Naive thymus-derived CD4-positive, alpha-beta T cell (primary cell): ENCODE results near the gene RIMS1. TPM values are rescaled to one million over a fixed set of nuclear protein-coding genes. Genes with fewer than 3 reads are reported as not detected.

Experiments
- ATAC-seq: fragments of 150-1000 bp; cut with Tn5 transposase; 2 replicates; pipeline ENCODE4 v1.10.0; 2021; ENCODE audit warnings: mild to moderate bottlenecking, moderate library complexity
- CTCF ChIA-PET: fragments of 350-600 bp; sonication (Branson Sonifier 250); formaldehyde crosslinking; loops from one replicate; lab custom pipeline; 2021; ENCODE audit warnings: antibody characterized with exemption; lab: Charles Lee
- POLR2A ChIA-PET: fragments of 350-600 bp; sonication (Branson Sonifier 250); formaldehyde crosslinking; loops from one replicate; lab custom pipeline; 2021; ENCODE audit warnings: antibody characterized with exemption, inconsistent platforms; lab: Charles Lee
- DNase-seq, 9 donors: peaks; one replicate each; pipeline versions ENCODE4 v3.0.0 to v3.0.0-alpha.2; 2020 to 2022; ENCODE audit warnings: mixed read lengths in 1 of 9
- H3K27ac ChIP-seq: one replicate; pipeline ENCODE4 v1.7.0; 2013; ENCODE audit warnings: mild to moderate bottlenecking, low read depth, low read length, moderate library complexity
- H3K27me3 ChIP-seq, 2 donors: one replicate each; pipeline ENCODE4 v1.7.0; 2013; ENCODE audit warnings: low read length in 2 of 2, mild to moderate bottlenecking in 2 of 2, moderate library complexity in 2 of 2; ENCODE audit not compliant: control insufficient read depth in 2 of 2, insufficient read depth in 2 of 2
- H3K36me3 ChIP-seq, 3 experiments: 1 replicate in 2 of 3; 2 replicates in 1 of 3; pipeline ENCODE4 v1.7.0; 2013; ENCODE audit warnings: low read length in 3 of 3, mild to moderate bottlenecking in 3 of 3, moderate library complexity in 1 of 3; ENCODE audit not compliant: insufficient read depth in 3 of 3, control insufficient read depth in 2 of 3
- H3K4me1 ChIP-seq, 2 donors: one replicate each; pipeline ENCODE4 v1.7.0; 2013; ENCODE audit warnings: low read length in 2 of 2, mild to moderate bottlenecking in 2 of 2, moderate library complexity in 1 of 2; ENCODE audit not compliant: control insufficient read depth in 2 of 2, insufficient read depth in 2 of 2
- H3K4me3 ChIP-seq: 2 replicates; pipeline ENCODE4 v1.7.0; 2013; ENCODE audit warnings: mild to moderate bottlenecking, low read length
- H3K9me3 ChIP-seq, 3 experiments: 1 replicate in 2 of 3; 2 replicates in 1 of 3; pipeline ENCODE4 v1.7.0; 2013; ENCODE audit warnings: low read length in 3 of 3; ENCODE audit not compliant: control insufficient read depth in 2 of 3
- H3K27ac Mint-ChIP-seq, 9 donors: one replicate each; pipeline ENCODE4 v1.8.0; 2020 to 2022; ENCODE audit warnings: mixed read lengths in 9 of 9, mild to moderate bottlenecking in 8 of 9, moderate library complexity in 5 of 9, inconsistent platforms in 2 of 9
- H3K27me3 Mint-ChIP-seq, 5 donors: one replicate each; pipeline ENCODE4 v1.8.0; 2021 to 2022; ENCODE audit warnings: mixed read lengths in 5 of 5, mild to moderate bottlenecking in 1 of 5
- H3K36me3 Mint-ChIP-seq, 5 donors: one replicate each; pipeline ENCODE4 v1.8.0; 2020 to 2022; ENCODE audit warnings: mixed read lengths in 5 of 5, mild to moderate bottlenecking in 3 of 5, inconsistent platforms in 1 of 5
- H3K4me1 Mint-ChIP-seq, 7 donors: one replicate each; pipeline ENCODE4 v1.8.0; 2020 to 2022; ENCODE audit warnings: mixed read lengths in 7 of 7, mild to moderate bottlenecking in 3 of 7, inconsistent platforms in 1 of 7
- H3K4me3 Mint-ChIP-seq, 10 donors: one replicate each; pipeline ENCODE4 v1.8.0; 2020 to 2022; ENCODE audit warnings: mild to moderate bottlenecking in 10 of 10, mixed read lengths in 10 of 10, moderate library complexity in 6 of 10, inconsistent platforms in 2 of 10
- H3K9me3 Mint-ChIP-seq, 11 donors: one replicate each; pipeline ENCODE4 v1.8.0; 2020 to 2022; ENCODE audit warnings: mixed read lengths in 11 of 11, mild to moderate bottlenecking in 4 of 11, inconsistent platforms in 1 of 11, moderate library complexity in 1 of 11
- intact Hi-C, 2 donors: fragments of 100-400 bp; cut with micrococcal nuclease; formaldehyde crosslinking; loops; one replicate each; pipeline ENCODE4 v1.15.1; 2023
- polyA plus RNA-seq, 2 donors: library from polyadenylated mRNA; unstranded; fragments of 300-500 nt; fragmentation: Illumina TruSeq; gene quantifications; one replicate each; pipeline ENCODE4 v1.2.3, GENCODE V29; 2021
- total RNA-seq, 6 experiments: library from RNA in 5 of 6; stranded (reverse) in 5 of 6; gene quantifications; 1 replicate in 5 of 6; 2 replicates in 1 of 6; pipeline ENCODE4 v1.2.3 and lab custom pipeline; 2021 to 2026

Gene RIMS1
- total and polyA plus RNA-seq, 7 experiments from 2014 or later: not detected

GRCh38 chr6:72416744-72417465, 530.6 kb downstream of the RIMS1 start:
- Histone ChIP-seq H3K4me1 (no peaks in the 10 kb centered on the region), H3K36me3 (no peaks in the 10 kb centered on the region), H3K9me3 (no peaks in the 10 kb centered on the region), H3K27me3 (peaks cover 0 to 2% of the 10 kb centered on the region in 2 donors), H3K4me3 (no peak overlapping the region), H3K27ac (no peak overlapping the region)
- H3K9me3 Mint-ChIP-seq: no peaks in the 10 kb centered on the region
- peaks cover 0 to 2% (median 0%) of the 10 kb centered on the region in 7 donors for H3K4me1 Mint-ChIP-seq
- CTCF ChIA-PET: interaction anchor here (2.1 to 6.9 kb wide), 2 partner anchors 199 to 715 kb away, joined by 6 to 87 read pairs; no protein-coding TSS in a partner anchor
- POLR2A ChIA-PET: no interaction called here
- H3K4me3 Mint-ChIP-seq: no peak overlapping the region
- DNase-seq: no peak
- no peak overlapping the region for H3K27ac Mint-ChIP-seq
- ATAC-seq: no peak
- H3K27me3 Mint-ChIP-seq: peaks cover 0 to 13% (median 4%) of the 10 kb centered on the region in 5 donors
- intact Hi-C loops: loop anchor here in 1 of 2 donors (10.0 kb wide), 1 partner anchor 458 kb away; no protein-coding TSS in a partner anchor
- H3K36me3 Mint-ChIP-seq: no peaks in the 10 kb centered on the region

- no peaks in the 10 kb centered on the region for H3K9me3 ChIP-seq
- no peak for DNase-seq
- POLR2A ChIA-PET: no interaction called here
- Mint-ChIP-seq H3K4me1 (no peaks in the 10 kb centered on the region), H3K36me3 (no peaks in the 10 kb centered on the region), H3K27me3 (peaks cover 0 to 13% (median 4%) of the 10 kb centered on the region in 5 donors), H3K9me3 (no peaks in the 10 kb centered on the region), H3K4me3 (no peak overlapping the region), H3K27ac (no peak overlapping the region)
- intact Hi-C loops: loop anchor here in 1 of 2 donors (10.0 kb wide), 1 partner anchor 457 kb away; no protein-coding TSS in a partner anchor
- no peak overlapping the region for H3K27ac ChIP-seq
- no peaks in the 10 kb centered on the region for H3K36me3 ChIP-seq
- H3K27me3 ChIP-seq: peaks cover 0 to 2% of the 10 kb centered on the region in 2 donors
- H3K4me3 ChIP-seq: no peak overlapping the region
- H3K4me1 ChIP-seq: no peaks in the 10 kb centered on the region
- CTCF ChIA-PET: interaction anchor here (0.6 to 2.1 kb wide), 3 partner anchors 198 to 910 kb away, joined by 3 to 6 read pairs (median 3); no protein-coding TSS in a partner anchor
- no peak for ATAC-seq
Observed at GRCh38 chr6:72417759-72418158, 531.4 kb downstream of the RIMS1 start.

- DNase-seq: no peak
- no peaks in the 10 kb centered on the region for H3K36me3 ChIP-seq
- Mint-ChIP-seq H3K4me3 (no peak overlapping the region), H3K4me1 (no peaks in the 10 kb centered on the region), H3K36me3 (no peaks in the 10 kb centered on the region), H3K27me3 (peaks cover 0 to 13% (median 4%) of the 10 kb centered on the region in 5 donors), H3K9me3 (no peaks in the 10 kb centered on the region), H3K27ac (no peak overlapping the region)
- ChIA-PET CTCF (interaction anchor here (2.1 kb wide), 1 partner anchor 198 kb away, joined by 6 read pairs; no protein-coding TSS in a partner anchor), POLR2A (no interaction called here)
- H3K27me3 ChIP-seq: peaks cover 0 to 2% of the 10 kb centered on the region in 2 donors
- H3K9me3 ChIP-seq: no peaks in the 10 kb centered on the region
- intact Hi-C loops: loop anchor here in 1 of 2 donors (10.0 kb wide), 1 partner anchor 456 kb away; no protein-coding TSS in a partner anchor
- H3K4me1 ChIP-seq: no peaks in the 10 kb centered on the region
- H3K27ac ChIP-seq: no peak overlapping the region
- no peak for ATAC-seq
- H3K4me3 ChIP-seq: no peak overlapping the region
Observed at GRCh38 chr6:72418495-72418894, 532.1 kb downstream of the RIMS1 start.

GRCh38 chr6:72419966-72420365, 533.6 kb downstream of the RIMS1 start:
- no peaks in the 10 kb centered on the region for H3K36me3 Mint-ChIP-seq
- H3K9me3 Mint-ChIP-seq: no peaks in the 10 kb centered on the region
- ChIA-PET POLR2A (no interaction called here), CTCF (interaction anchor here (0.6 to 1.9 kb wide), 4 partner anchors 8 to 710 kb away, joined by 3 to 7 read pairs (median 4); no protein-coding TSS in a partner anchor)
- no peaks in the 10 kb centered on the region for H3K4me1 Mint-ChIP-seq
- ATAC-seq (no peak), DNase-seq (no peak)
- H3K4me3 Mint-ChIP-seq: no peak overlapping the region
- peaks cover 0 to 4% (median 0%) of the 10 kb centered on the region in 5 donors for H3K27me3 Mint-ChIP-seq
- Histone ChIP-seq H3K36me3 (no peaks in the 10 kb centered on the region), H3K27ac (no peak overlapping the region), H3K4me1 (no peaks in the 10 kb centered on the region), H3K4me3 (no peak overlapping the region), H3K9me3 (no peaks in the 10 kb centered on the region), H3K27me3 (peaks cover 0 to 2% of the 10 kb centered on the region in 2 donors)
- no peak overlapping the region for H3K27ac Mint-ChIP-seq
- intact Hi-C loops: loop anchor here in 1 of 2 donors (10.0 kb wide), 1 partner anchor 455 kb away; no protein-coding TSS in a partner anchor

GRCh38 chr6:72420409-72420808, 534.1 kb downstream of the RIMS1 start:
- Mint-ChIP-seq H3K4me3 (no peak overlapping the region), H3K27ac (no peak overlapping the region), H3K36me3 (no peaks in the 10 kb centered on the region), H3K27me3 (peaks cover 0 to 6% (median 0%) of the 10 kb centered on the region in 5 donors), H3K9me3 (no peaks in the 10 kb centered on the region), H3K4me1 (no peaks in the 10 kb centered on the region)
- Histone ChIP-seq H3K9me3 (no peaks in the 10 kb centered on the region), H3K27me3 (peaks cover 0 to 2% of the 10 kb centered on the region in 2 donors), H3K4me3 (no peak overlapping the region), H3K27ac (no peak overlapping the region), H3K36me3 (no peaks in the 10 kb centered on the region), H3K4me1 (no peaks in the 10 kb centered on the region)
- POLR2A ChIA-PET: no interaction called here
- intact Hi-C loops: no loop called here
- ATAC-seq: peak; percentile 29
- DNase-seq: no peak
- CTCF ChIA-PET: interaction anchor here (1.2 to 1.9 kb wide), 3 partner anchors 9 to 710 kb away, joined by 3 to 7 read pairs (median 4); no protein-coding TSS in a partner anchor

GRCh38 chr6:72421387-72421786, 535.0 kb downstream of the RIMS1 start:
- no peak overlapping the region for H3K4me3 ChIP-seq
- H3K4me1 ChIP-seq: no peaks in the 10 kb centered on the region
- POLR2A ChIA-PET: no interaction called here
- intact Hi-C loops: no loop called here
- Mint-ChIP-seq H3K4me3 (no peak overlapping the region), H3K27ac (no peak overlapping the region), H3K9me3 (no peaks in the 10 kb centered on the region), H3K4me1 (no peaks in the 10 kb centered on the region), H3K36me3 (no peaks in the 10 kb centered on the region), H3K27me3 (peaks cover 0 to 10% (median 0%) of the 10 kb centered on the region in 5 donors)
- no peaks in the 10 kb centered on the region for H3K9me3 ChIP-seq
- ATAC-seq: no peak
- H3K27ac ChIP-seq: no peak overlapping the region
- H3K36me3 ChIP-seq: no peaks in the 10 kb centered on the region
- CTCF ChIA-PET: interaction anchor here (1.9 kb wide), 1 partner anchor 10 kb away, joined by 7 read pairs; no protein-coding TSS in a partner anchor
- peaks cover 0 to 2% of the 10 kb centered on the region in 2 donors for H3K27me3 ChIP-seq
- DNase-seq: no peak
